Dendritic cell treated with granulocyte-macrophage colony-stimulating factor and Interleukin-4, amounts not matched to agents 40 ng/mL and 50 ng/mL, for 4 days (primary cell): Measurements from ENCODE around the gene SAMD3.
"Not testable (repeated sequence)": the region's sequence is repeated elsewhere in the genome, so short reads cannot be mapped to it uniquely, and the experiment has no call there.

Source experiments
- H3K27ac Mint-ChIP-seq: one replicate; pipeline ENCODE4 v1.8.0; 2022; ENCODE audit warnings: mild to moderate bottlenecking, mixed read lengths
- H3K27me3 Mint-ChIP-seq: one replicate; pipeline ENCODE4 v1.8.0; 2022; ENCODE audit warnings: mild to moderate bottlenecking, mixed read lengths
- H3K36me3 Mint-ChIP-seq: one replicate; pipeline ENCODE4 v1.8.0; 2022; ENCODE audit warnings: low read depth, mixed read lengths
- H3K4me1 Mint-ChIP-seq: one replicate; pipeline ENCODE4 v1.8.0; 2022; ENCODE audit warnings: low read depth, mixed read lengths
- H3K4me3 Mint-ChIP-seq: one replicate; pipeline ENCODE4 v1.8.0; 2022; ENCODE audit warnings: mild to moderate bottlenecking, moderate library complexity, mixed read lengths
- H3K9me3 Mint-ChIP-seq: one replicate; pipeline ENCODE4 v1.8.0; 2022; ENCODE audit warnings: mixed read lengths
- intact Hi-C: fragments of 100-400 bp; cut with micrococcal nuclease; formaldehyde crosslinking; loops from one replicate; pipeline ENCODE4 v1.15.0; 2022

Gene SAMD3

GRCh38 chr6:130173377-130174004 is 49.3 kb downstream of the SAMD3 start:
- H3K36me3 Mint-ChIP-seq, H3K27me3 Mint-ChIP-seq, intact Hi-C loops, H3K4me1 Mint-ChIP-seq, H3K27ac Mint-ChIP-seq, H3K4me3 Mint-ChIP-seq: not testable (repeated sequence)
- peaks cover 12% of the 10 kb centered on the region for H3K9me3 Mint-ChIP-seq

DNA sequence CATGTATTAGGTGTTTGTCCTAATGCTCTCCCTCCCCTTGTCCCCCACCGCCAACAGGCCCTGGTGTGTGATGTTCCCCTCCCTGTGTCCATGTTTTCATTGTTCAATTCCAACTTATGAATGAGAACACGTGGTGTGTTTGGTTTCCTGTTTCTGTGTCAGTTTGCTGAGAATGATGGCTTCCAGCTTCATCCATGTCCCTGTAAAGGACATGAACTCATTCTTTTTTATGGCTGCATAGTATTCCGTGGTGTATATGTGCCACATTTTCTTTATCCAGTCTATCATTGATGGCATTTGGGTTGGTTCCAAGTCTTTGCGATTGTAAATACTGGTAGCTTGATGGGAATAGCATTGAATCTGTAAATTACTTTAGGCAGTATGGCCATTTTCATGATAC is 52.6 kb downstream of the SAMD3 start:
- H3K4me3 Mint-ChIP-seq, H3K4me1 Mint-ChIP-seq, H3K36me3 Mint-ChIP-seq, intact Hi-C loops, H3K27ac Mint-ChIP-seq, H3K27me3 Mint-ChIP-seq: not testable (repeated sequence)
- H3K9me3 Mint-ChIP-seq, result peaks cover 12% of the 10 kb centered on the region

DNA sequence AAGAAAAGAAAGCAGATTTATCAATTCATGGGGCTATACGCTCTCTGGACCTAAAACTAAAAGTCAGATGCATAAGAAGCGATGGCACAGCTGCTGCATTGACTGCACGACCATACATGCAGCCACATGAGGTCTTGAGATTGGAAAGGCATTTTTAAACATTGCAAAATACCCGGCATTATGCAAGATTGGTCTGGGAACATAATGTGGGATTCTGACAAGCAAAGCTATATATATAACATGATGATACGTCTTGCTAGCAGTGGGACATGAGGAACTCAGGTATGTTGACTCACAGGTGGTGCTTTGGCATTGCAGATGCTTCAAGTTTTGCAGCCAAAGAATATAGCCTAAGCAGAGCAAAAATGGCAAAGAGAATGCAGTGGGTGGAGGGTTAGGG is 55.1 kb downstream of the SAMD3 start:
- intact Hi-C loops, result no loop called here
- Mint-ChIP-seq H3K4me3 (no peak overlapping the region), H3K4me1 (no peaks in the 10 kb centered on the region), H3K9me3 (peaks cover 6% of the 10 kb centered on the region), H3K27me3 (no peaks in the 10 kb centered on the region), H3K36me3 (no peaks in the 10 kb centered on the region), H3K27ac (no peak overlapping the region)

GRCh38 chr6:130164251-130164650 is 58.5 kb downstream of the SAMD3 start:
- H3K9me3 Mint-ChIP-seq, result peaks cover under 1% of the 10 kb centered on the region
- intact Hi-C loops, result no loop called here
- H3K27me3 Mint-ChIP-seq, result no peaks in the 10 kb centered on the region
- H3K4me3 Mint-ChIP-seq, result no peak overlapping the region
- no peaks in the 10 kb centered on the region for H3K36me3 Mint-ChIP-seq
- H3K27ac Mint-ChIP-seq, result no peak overlapping the region
- H3K4me1 Mint-ChIP-seq, result no peaks in the 10 kb centered on the region

DNA sequence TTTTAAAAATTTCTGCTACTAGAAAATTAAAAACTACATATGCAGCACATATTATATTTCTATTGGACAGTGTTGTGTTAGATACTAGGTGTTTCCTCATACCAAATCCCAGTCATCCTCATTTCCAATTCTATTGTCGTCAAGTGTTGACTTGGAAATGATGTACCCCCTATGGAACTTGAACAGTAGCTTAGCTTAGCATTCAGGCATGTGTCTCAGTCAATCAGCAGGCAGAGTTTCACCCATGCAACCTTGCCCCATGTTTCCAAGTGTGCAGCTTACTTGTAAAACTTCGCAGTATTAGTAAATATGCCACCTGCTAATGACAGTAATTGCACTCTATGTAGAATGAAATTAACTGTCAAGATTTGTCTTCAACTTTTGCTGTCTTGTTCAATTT is 59.5 kb downstream of the SAMD3 start:
- Mint-ChIP-seq H3K4me3 (no peak overlapping the region), H3K27ac (no peak overlapping the region), H3K9me3 (peaks cover 10% of the 10 kb centered on the region), H3K27me3 (no peaks in the 10 kb centered on the region), H3K36me3 (no peaks in the 10 kb centered on the region), H3K4me1 (no peaks in the 10 kb centered on the region)
- intact Hi-C loops, result no loop called here

- no peak overlapping the region for H3K27ac Mint-ChIP-seq
- no peak overlapping the region for H3K4me3 Mint-ChIP-seq
- H3K9me3 Mint-ChIP-seq, result peaks cover 12% of the 10 kb centered on the region
- H3K36me3 Mint-ChIP-seq, result no peaks in the 10 kb centered on the region
- intact Hi-C loops, result no loop called here
- H3K27me3 Mint-ChIP-seq, result no peaks in the 10 kb centered on the region
- no peaks in the 10 kb centered on the region for H3K4me1 Mint-ChIP-seq
Observed at GRCh38 chr6:130162421-130162820, 60.3 kb downstream of the SAMD3 start.

GRCh38 chr6:130161683-130162404 is 60.9 kb downstream of the SAMD3 start:
- no peaks in the 10 kb centered on the region for H3K27me3 Mint-ChIP-seq
- H3K27ac Mint-ChIP-seq, result no peak overlapping the region
- no peaks in the 10 kb centered on the region for H3K36me3 Mint-ChIP-seq
- H3K4me3 Mint-ChIP-seq, result no peak overlapping the region
- H3K4me1 Mint-ChIP-seq, result no peaks in the 10 kb centered on the region
- H3K9me3 Mint-ChIP-seq, result peaks cover 12% of the 10 kb centered on the region
- intact Hi-C loops, result no loop called here

DNA sequence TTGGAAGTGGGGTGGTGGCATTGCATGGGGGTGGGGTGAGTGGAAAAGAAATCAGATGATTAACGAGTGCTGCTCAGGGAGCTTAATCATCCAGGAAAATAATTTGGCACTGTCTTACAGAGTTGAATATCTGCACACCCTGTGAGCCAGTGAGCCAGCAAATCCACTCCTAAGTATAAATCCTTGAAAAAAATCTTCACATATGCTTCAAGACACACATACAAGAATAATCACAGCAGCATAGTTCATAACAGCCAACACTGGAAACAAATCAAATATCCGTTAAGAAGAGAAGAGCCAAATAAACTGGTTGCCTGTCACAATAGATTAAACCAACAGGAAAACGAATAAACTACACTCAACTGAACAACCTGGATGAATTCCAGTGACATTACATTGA is 62.8 kb downstream of the SAMD3 start:
- H3K4me3 Mint-ChIP-seq, result no peak overlapping the region
- H3K27me3 Mint-ChIP-seq, result no peaks in the 10 kb centered on the region
- intact Hi-C loops, result no loop called here
- H3K36me3 Mint-ChIP-seq, result no peaks in the 10 kb centered on the region
- H3K4me1 Mint-ChIP-seq, result no peaks in the 10 kb centered on the region
- no peak overlapping the region for H3K27ac Mint-ChIP-seq
- peaks cover 12% of the 10 kb centered on the region for H3K9me3 Mint-ChIP-seq

GRCh38 chr6:130158548-130158947 is 64.2 kb downstream of the SAMD3 start:
- peaks cover 12% of the 10 kb centered on the region for H3K9me3 Mint-ChIP-seq
- no peaks in the 10 kb centered on the region for H3K27me3 Mint-ChIP-seq
- no peak overlapping the region for H3K4me3 Mint-ChIP-seq
- no peaks in the 10 kb centered on the region for H3K36me3 Mint-ChIP-seq
- no peak overlapping the region for H3K27ac Mint-ChIP-seq
- intact Hi-C loops, result no loop called here
- no peaks in the 10 kb centered on the region for H3K4me1 Mint-ChIP-seq

- intact Hi-C loops, result no loop called here
- H3K9me3 Mint-ChIP-seq, result peaks cover 12% of the 10 kb centered on the region
- no peaks in the 10 kb centered on the region for H3K4me1 Mint-ChIP-seq
- H3K4me3 Mint-ChIP-seq, result no peak overlapping the region
- no peak overlapping the region for H3K27ac Mint-ChIP-seq
- H3K27me3 Mint-ChIP-seq, result no peaks in the 10 kb centered on the region
- no peaks in the 10 kb centered on the region for H3K36me3 Mint-ChIP-seq
Observed at GRCh38 chr6:130158056-130158455, 64.7 kb downstream of the SAMD3 start.

- Mint-ChIP-seq H3K4me3 (no peak overlapping the region), H3K9me3 (peaks cover 12% of the 10 kb centered on the region), H3K27ac (no peak overlapping the region), H3K36me3 (no peaks in the 10 kb centered on the region), H3K4me1 (no peaks in the 10 kb centered on the region), H3K27me3 (no peaks in the 10 kb centered on the region)
- intact Hi-C loops, result no loop called here
Observed at GRCh38 chr6:130156908-130157307, 65.8 kb downstream of the SAMD3 start.

DNA sequence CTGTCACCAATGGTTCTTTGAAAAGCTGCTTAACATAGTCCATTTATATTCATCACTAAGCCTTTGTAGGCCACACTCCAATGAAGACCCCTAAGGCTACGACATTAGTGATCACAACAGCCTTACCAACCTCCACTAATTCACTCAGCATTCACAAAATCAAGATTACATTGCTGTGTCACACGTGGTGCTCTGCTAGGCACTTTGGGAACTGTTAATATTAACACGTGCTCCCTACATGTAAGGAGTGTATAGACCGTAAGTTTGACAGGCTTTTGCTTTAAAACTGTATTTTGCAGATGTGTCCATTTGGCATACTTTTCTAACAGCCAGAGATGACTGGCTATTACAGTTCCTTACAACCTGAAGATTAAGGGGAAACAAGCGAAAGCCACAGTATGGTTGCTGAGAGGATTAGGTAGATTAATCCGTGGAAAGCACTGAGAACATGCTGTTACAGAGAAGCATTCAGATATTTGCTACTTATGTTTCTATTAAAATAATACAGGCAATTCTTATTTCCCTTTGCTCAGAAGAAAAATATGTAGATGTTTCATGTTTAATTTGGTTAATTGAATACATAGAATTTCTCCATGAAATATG is 69.7 kb downstream of the SAMD3 start:
- no peaks in the 10 kb centered on the region for H3K36me3 Mint-ChIP-seq
- intact Hi-C loops, result no loop called here
- no peak overlapping the region for H3K27ac Mint-ChIP-seq
- no peaks in the 10 kb centered on the region for H3K4me1 Mint-ChIP-seq
- no peaks in the 10 kb centered on the region for H3K27me3 Mint-ChIP-seq
- no peaks in the 10 kb centered on the region for H3K9me3 Mint-ChIP-seq
- no peak overlapping the region for H3K4me3 Mint-ChIP-seq

- H3K4me1 Mint-ChIP-seq, result no peaks in the 10 kb centered on the region
- H3K27me3 Mint-ChIP-seq, result no peaks in the 10 kb centered on the region
- H3K9me3 Mint-ChIP-seq, result no peaks in the 10 kb centered on the region
- no peak overlapping the region for H3K4me3 Mint-ChIP-seq
- H3K36me3 Mint-ChIP-seq, result no peaks in the 10 kb centered on the region
- no peak overlapping the region for H3K27ac Mint-ChIP-seq
- intact Hi-C loops, result no loop called here
Observed at GRCh38 chr6:130150906-130151305, 71.8 kb downstream of the SAMD3 start.

- H3K9me3 Mint-ChIP-seq, H3K27me3 Mint-ChIP-seq, H3K27ac Mint-ChIP-seq, H3K4me1 Mint-ChIP-seq, H3K36me3 Mint-ChIP-seq, intact Hi-C loops, H3K4me3 Mint-ChIP-seq: not testable (repeated sequence)
Observed at GRCh38 chr6:130149016-130149415, 73.7 kb downstream of the SAMD3 start.

DNA sequence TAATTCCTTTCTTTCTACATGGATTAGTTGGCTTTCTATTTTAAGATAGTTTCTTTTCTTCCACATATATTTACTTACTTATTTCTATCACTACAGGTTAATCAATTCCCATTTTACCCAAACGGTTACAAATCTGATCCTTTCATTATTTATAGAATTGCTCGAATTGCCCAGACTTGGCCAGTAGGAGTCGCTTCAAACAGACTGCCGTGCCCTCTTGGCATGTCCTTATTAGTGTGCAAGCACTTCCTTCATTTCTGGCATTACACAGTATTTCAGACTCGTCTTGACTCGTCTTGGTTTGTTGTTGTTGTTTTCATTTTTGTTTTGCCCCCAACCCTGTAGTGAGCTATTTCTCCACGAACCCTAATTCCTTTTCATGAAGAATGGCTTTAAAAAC is 74.6 kb downstream of the SAMD3 start:
- intact Hi-C loops, result no loop called here
- H3K27me3 Mint-ChIP-seq, result no peaks in the 10 kb centered on the region
- H3K27ac Mint-ChIP-seq, result no peak overlapping the region
- no peaks in the 10 kb centered on the region for H3K9me3 Mint-ChIP-seq
- peaks cover 4% of the 10 kb centered on the region for H3K36me3 Mint-ChIP-seq
- no peak overlapping the region for H3K4me3 Mint-ChIP-seq
- H3K4me1 Mint-ChIP-seq, result no peaks in the 10 kb centered on the region
